H1 (cell line): Measurements from ENCODE around the gene NPTX1. TPM values are rescaled to one million over a fixed set of nuclear protein-coding genes. Genes with fewer than 3 reads are reported as not detected.

Experiments
- CTCF ChIA-PET: fragments of 300-600 bp; sonication (Branson Sonifier 250); formaldehyde crosslinking; loops from one replicate; lab custom pipeline; 2021; ENCODE audit not compliant: partially characterized antibody; lab: Charles Lee
- POLR2A ChIA-PET: fragments of 300-600 bp; sonication (Branson Sonifier 250); formaldehyde crosslinking; loops from one replicate; lab custom pipeline; 2021; ENCODE audit warnings: inconsistent platforms; ENCODE audit not compliant: partially characterized antibody; lab: Charles Lee
- DNase-seq, 2 experiments: peaks; one replicate each; pipeline versions ENCODE4 v3.0.0 to v3.0.0-alpha.2; 2010 to 2022; ENCODE audit warnings: low spot score in 2 of 2, low read depth in 1 of 2, mixed read lengths in 1 of 2
- FAIRE-seq: peaks from 2 replicates; lab custom pipeline; 2011; peaks lifted over from hg19 to GRCh38; lab: Jason Lieb, UNC
- H2AFZ ChIP-seq: 2 replicates; pipeline ENCODE4 v1.8.1; 2012; ENCODE audit warnings: low read length, inconsistent platforms
- H2AK5ac ChIP-seq: 2 replicates; pipeline ENCODE4 v1.6.1; 2013; ENCODE audit warnings: low read depth, low read length
- H2BK120ac ChIP-seq: replicated peaks from 2 replicates; pipeline ENCODE3; 2013; ENCODE audit warnings: low read depth, low read length, inconsistent platforms
- H2BK12ac ChIP-seq: 2 replicates; pipeline ENCODE4 v1.6.1; 2013; ENCODE audit warnings: low read depth, low read length
- H2BK15ac ChIP-seq: 2 replicates; pipeline ENCODE4 v1.6.1; 2013; ENCODE audit warnings: low read length
- H2BK20ac ChIP-seq: 2 replicates; pipeline ENCODE4 v1.6.1; 2013; ENCODE audit warnings: low read length
- H2BK5ac ChIP-seq: 2 replicates; pipeline ENCODE4 v1.6.1; 2013; ENCODE audit warnings: low read depth, low read length
- H3K14ac ChIP-seq: 2 replicates; pipeline ENCODE4 v1.6.1; 2013; ENCODE audit warnings: inconsistent platforms; ENCODE audit not compliant: insufficient read length
- H3K18ac ChIP-seq: 2 replicates; pipeline ENCODE4 v1.6.1; 2013; ENCODE audit warnings: low read length; ENCODE audit errors: extremely low read depth
- H3K23ac ChIP-seq: 2 replicates; pipeline ENCODE4 v1.6.1; 2013; ENCODE audit warnings: inconsistent platforms; ENCODE audit not compliant: insufficient read length
- H3K23me2 ChIP-seq: 2 replicates; pipeline ENCODE4 v1.6.1; 2013; ENCODE audit warnings: low read depth, low read length
- H3K27ac ChIP-seq: 2 replicates; pipeline ENCODE4 v1.6.1; 2011; ENCODE audit warnings: low read depth, low read length, inconsistent platforms
- H3K27me3 ChIP-seq, 4 experiments: replicated peaks in 1 of 4; 1 replicate in 1 of 4; 2 replicates in 3 of 4; pipeline versions ENCODE4 v1.6.1 to v1.8.1; 2011 to 2013; ENCODE audit warnings: low read length in 3 of 4, mild to moderate bottlenecking in 3 of 4, inconsistent platforms in 2 of 4, mixed read lengths in 2 of 4, moderate library complexity in 1 of 4; ENCODE audit not compliant: control insufficient read depth in 3 of 4, insufficient read depth in 3 of 4; ENCODE audit errors: extremely low read depth in 1 of 4
- H3K36me3 ChIP-seq, 4 experiments: 2 replicates each; pipeline versions ENCODE4 v1.6.1 to v1.8.1; 2011 to 2013; ENCODE audit warnings: mild to moderate bottlenecking in 4 of 4, low read length in 3 of 4, moderate library complexity in 2 of 4, control low read depth in 1 of 4, inconsistent platforms in 1 of 4; ENCODE audit not compliant: insufficient read depth in 4 of 4, control insufficient read depth in 2 of 4
- H3K4ac ChIP-seq: replicated peaks from 2 replicates; pipeline ENCODE3; 2013; ENCODE audit warnings: low read length, low read depth, mixed read lengths, inconsistent platforms; ENCODE audit not compliant: insufficient read length
- H3K4me1 ChIP-seq, 4 experiments: replicated peaks in 1 of 4; 1 replicate in 1 of 4; 2 replicates in 3 of 4; pipeline versions ENCODE4 v1.6.1 to v1.8.1; 2011 to 2013; ENCODE audit warnings: low read length in 3 of 4, inconsistent platforms in 2 of 4, mixed read lengths in 1 of 4; ENCODE audit not compliant: insufficient read depth in 4 of 4, control insufficient read depth in 3 of 4
- H3K4me2 ChIP-seq, 2 experiments: 2 replicates each; pipeline versions ENCODE4 v1.6.1 to v1.8.1; 2011 to 2013; ENCODE audit warnings: low read depth in 2 of 2, low read length in 2 of 2, control low read depth in 1 of 2, inconsistent platforms in 1 of 2, mild to moderate bottlenecking in 1 of 2; ENCODE audit not compliant: insufficient read depth in 1 of 2
- H3K4me3 ChIP-seq, 4 experiments: fragments of 200-600, 300-600 bp in 1 of 4; sonication (generic), shearing (Covaris generic), sonication (Bioruptor Twin) in 1 of 4; 2 replicates each; pipeline versions ENCODE4 v1.5.1 to v1.8.1; 2011 to 2016; ENCODE audit warnings: low read length in 4 of 4, low read depth in 3 of 4, control low read depth in 2 of 4, inconsistent platforms in 2 of 4, mild to moderate bottlenecking in 2 of 4, mixed read lengths in 1 of 4, moderate library complexity in 1 of 4; ENCODE audit not compliant: insufficient read depth in 2 of 4; ENCODE audit errors: extremely low read depth in 1 of 4
- H3K56ac ChIP-seq: replicated peaks from 2 replicates; pipeline ENCODE3; 2013; ENCODE audit warnings: low read depth, mild to moderate bottlenecking, mixed read lengths, low read length, inconsistent platforms; ENCODE audit not compliant: insufficient read length
- H3K79me1 ChIP-seq: 2 replicates; pipeline ENCODE4 v1.6.1; 2013; ENCODE audit warnings: low read depth, low read length, control low read depth
- H3K79me2 ChIP-seq, 2 experiments: 2 replicates each; pipeline versions ENCODE4 v1.6.1 to v1.8.1; 2012 to 2013; ENCODE audit warnings: low read length in 2 of 2, mild to moderate bottlenecking in 2 of 2, inconsistent platforms in 1 of 2; ENCODE audit not compliant: insufficient read depth in 2 of 2, control insufficient read depth in 1 of 2
- H3K9ac ChIP-seq, 4 experiments: replicated peaks in 1 of 4; 1 replicate in 1 of 4; 2 replicates in 3 of 4; pipeline versions ENCODE4 v1.6.1 to v1.8.1; 2011 to 2013; ENCODE audit warnings: low read depth in 3 of 4, low read length in 3 of 4, control low read depth in 2 of 4, mild to moderate bottlenecking in 2 of 4, moderate library complexity in 2 of 4, inconsistent platforms in 1 of 4; ENCODE audit errors: extremely low read depth in 1 of 4
- H3K9me3 ChIP-seq, 2 experiments: 2 replicates each; pipeline versions ENCODE4 v1.6.1 to v1.8.1; 2012 to 2013; ENCODE audit warnings: mild to moderate bottlenecking in 2 of 2, moderate library complexity in 2 of 2, control low read depth in 1 of 2, inconsistent platforms in 1 of 2, low read depth in 1 of 2, low read length in 1 of 2, mixed read lengths in 1 of 2; ENCODE audit not compliant: insufficient read depth in 2 of 2
- H4K20me1 ChIP-seq, 2 experiments: replicated peaks in 1 of 2; 2 replicates each; pipeline versions ENCODE3 to v1.8.1; 2011 to 2013; ENCODE audit warnings: inconsistent platforms in 2 of 2, low read length in 2 of 2, mild to moderate bottlenecking in 1 of 2; ENCODE audit not compliant: insufficient read depth in 2 of 2, control insufficient read depth in 1 of 2
- H4K5ac ChIP-seq: 2 replicates; pipeline ENCODE4 v1.6.1; 2013; ENCODE audit warnings: low read length, low read depth, mixed read lengths, inconsistent platforms; ENCODE audit not compliant: insufficient read length
- H4K8ac ChIP-seq: 2 replicates; pipeline ENCODE4 v1.8.0; 2013; ENCODE audit warnings: mild to moderate bottlenecking, moderate library complexity, low read length, inconsistent platforms; ENCODE audit not compliant: insufficient read depth; ENCODE audit errors: extremely low read depth
- H4K91ac ChIP-seq: replicated peaks from 2 replicates; pipeline ENCODE3; 2013; ENCODE audit warnings: low read length, mixed read lengths, inconsistent platforms; ENCODE audit not compliant: insufficient read length
- CHD2 ChIP-seq: IDR thresholded peaks from 2 replicates; pipeline ENCODE4 v1.6.1; 2012; ENCODE audit warnings: low read length, improper control_type of control experiment
- CTBP2 ChIP-seq: IDR thresholded peaks from 2 replicates; pipeline ENCODE4 v1.7.0; 2011; ENCODE audit warnings: borderline replicate concordance, mild to moderate bottlenecking, moderate library complexity, mixed read lengths, low read length; ENCODE audit not compliant: insufficient read depth, insufficient read length
- JUN ChIP-seq: IDR thresholded peaks from 2 replicates; pipeline ENCODE4 v1.6.1; 2011; ENCODE audit warnings: low read depth, mild to moderate bottlenecking, improper control_type of control experiment, low read length
- RAD21 ChIP-seq, 2 experiments: IDR thresholded peaks in 1 of 2; conservative IDR thresholded peaks in 1 of 2; 2 replicates each; pipeline ENCODE4 v1.6.1; 2011; ENCODE audit warnings: low read depth in 2 of 2, low read length in 2 of 2, improper control_type of control experiment in 1 of 2, inconsistent platforms in 1 of 2, mild to moderate bottlenecking in 1 of 2, moderate library complexity in 1 of 2
- WGBS, 2 experiments: shearing (Covaris generic) in 1 of 2; methylation state at CpG; one replicate each; pipeline versions ENCODE4 v1.1.6 to v1.1.7; 2013 to 2015; ENCODE audit warnings: low lambda C conversion rate in 2 of 2, mixed read lengths in 2 of 2, inconsistent platforms in 1 of 2, low coverage in 1 of 2, missing lambda C conversion rate in 1 of 2; ENCODE audit not compliant: insufficient replicate concordance in 2 of 2, insufficient coverage in 1 of 2, insufficient read length in 1 of 2; ENCODE audit errors: extremely low coverage in 1 of 2, missing lambda C conversion rate in 1 of 2; 5-methylcytosine and 5-hydroxymethylcytosine counted together
- polyA plus RNA-seq, 7 experiments: library from polyadenylated mRNA; depleted of rRNA in 3 of 7; stranded (reverse) in 5 of 7; unstranded in 2 of 7; fragments of >200 nt in 5 of 7; fragments of 200-250 nt in 2 of 7; gene quantifications; 1 replicate in 5 of 7; 2 replicates in 1 of 7; 4 replicates in 1 of 7; pipeline versions ENCODE4 v1.2.1 to v1.2.3, GENCODE V29; 2011 to 2013; ENCODE audit warnings: missing spikeins in 2 of 7, mixed read lengths in 2 of 7
- total RNA-seq: library from RNA; stranded (reverse); fragmentation: NEBNext Ultra II Directional; extraction: Animal tissue kit (Norgen Biotek cat#: 25700); gene quantifications from 2 replicates; pipeline ENCODE4 v1.2.1, GENCODE V29; 2021
- TF ChIP-seq, protein P1 (sequence below): IDR thresholded peaks from 2 replicates; pipeline ENCODE4 v1.6.1; 2011; ENCODE audit warnings: low read length, improper control_type of control experiment
- TF ChIP-seq, protein P2 (sequence below): IDR thresholded peaks from 2 replicates; pipeline ENCODE4 v1.6.1; 2012; ENCODE audit warnings: low read length, inconsistent platforms

The NPTX1 gene
- total and polyA plus RNA-seq, 2 of the 8 experiments (the other 6 are each of a cell fraction or from before 2014, with no cell fraction given), result 12.0 to 17.9 TPM

DNA sequence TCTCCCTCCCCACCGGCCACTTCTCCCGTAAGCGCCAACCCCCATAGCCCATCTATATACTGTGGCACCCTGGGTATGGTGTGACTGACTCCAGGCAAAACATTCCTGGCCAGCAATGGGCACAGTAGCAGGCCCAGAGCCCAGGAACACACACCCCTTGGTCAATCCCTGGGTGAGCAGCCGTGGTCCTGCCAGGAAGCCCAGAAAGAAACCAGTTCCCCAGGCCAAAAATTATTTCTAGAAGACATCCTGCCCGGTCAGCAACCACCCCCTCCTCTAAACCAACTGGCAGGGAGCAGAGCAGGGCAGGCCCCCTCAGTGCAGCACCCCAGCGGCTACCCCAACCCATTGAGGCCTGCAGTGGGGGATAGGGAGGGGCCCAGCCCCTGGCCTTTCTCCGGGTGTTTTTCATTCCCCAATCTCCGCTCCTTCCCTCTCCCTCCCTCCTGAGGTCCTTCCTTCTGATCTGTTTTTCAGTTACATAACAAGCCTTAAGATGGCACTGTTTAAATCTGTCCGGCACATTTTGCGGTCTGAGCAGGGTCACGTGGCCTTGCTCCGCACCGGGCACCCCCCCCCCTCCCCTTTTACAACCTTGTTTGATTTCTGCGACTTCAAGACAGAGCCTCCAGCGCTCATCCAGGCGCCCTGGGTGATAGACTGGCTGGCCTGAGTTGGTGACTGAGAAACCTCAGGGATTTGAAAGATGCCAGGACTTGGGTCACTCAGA, 2.0 kb downstream of the NPTX1 start:
- H2BK5ac ChIP-seq, result no peak overlapping the region
- H4K20me1 ChIP-seq, result peaks cover 3 to 22% of the 10 kb centered on the region in 2 experiments
- H3K27ac ChIP-seq, result no peak overlapping the region
- no peak overlapping the region for H4K5ac ChIP-seq
- H3K23me2 ChIP-seq, result peaks cover 15% of the 10 kb centered on the region; the same call in 1 of the 2 replicates
- FAIRE-seq, result no peak
- no peak overlapping the region for H3K14ac ChIP-seq
- peaks cover 64 to 86% (median 80%) of the 10 kb centered on the region in 4 experiments for H3K27me3 ChIP-seq
- no peak overlapping the region for H4K91ac ChIP-seq
- H3K23ac ChIP-seq, result no peak overlapping the region
- H3K4me3 ChIP-seq, result peak overlapping the region in 1 of 4 experiments; percentile 60; a peak in 4 of 8 replicates
- no peak overlapping the region for H2AK5ac ChIP-seq
- peaks cover 0 to 7% (median 0%) of the 10 kb centered on the region in 4 experiments; a peak in 1 of 8 replicates for H3K36me3 ChIP-seq
- DNase-seq, result no peak
- peak overlapping the region; percentile 80 to 91 for H3K4me2 ChIP-seq
- H2BK15ac ChIP-seq, result no peak overlapping the region
- POLR2A ChIA-PET, result interaction anchor here (1.7 to 2.8 kb wide), 3 partner anchors 10 to 21 kb away, joined by 8 to 18 read pairs (median 12); no protein-coding TSS in a partner anchor
- H3K79me1 ChIP-seq, result no peaks in the 10 kb centered on the region
- WGBS, 2 experiments, result 21% methylated on average over 16 of the region's 16 CpGs; no CpG with 5 or more reads in 1 of the 2 experiments
- H3K56ac ChIP-seq, result no peak overlapping the region
- no peak overlapping the region for H3K9ac ChIP-seq
- no peak overlapping the region; the same call in 1 of the 2 replicates for H3K18ac ChIP-seq
- no peak overlapping the region for H2BK120ac ChIP-seq
- peaks cover 0 to 26% (median 11%) of the 10 kb centered on the region in 4 experiments; a peak in 5 of 7 replicates for H3K4me1 ChIP-seq
- no peak overlapping the region for H4K8ac ChIP-seq
- CTCF ChIA-PET, result interaction anchor here (0.6 to 4.5 kb wide), 11 partner anchors 10 to 424 kb away, joined by 3 to 22 read pairs (median 4); no protein-coding TSS in a partner anchor
- no peak overlapping the region for H2AFZ ChIP-seq
- no peaks in the 10 kb centered on the region for H3K79me2 ChIP-seq
- no peaks in the 10 kb centered on the region for H3K9me3 ChIP-seq
- no peak overlapping the region for H3K4ac ChIP-seq
- 0 out of 2 replicates have a peak overlapping the region, but pooled peaks have one; percentile 27 for H2BK12ac ChIP-seq
- no peak overlapping the region for H2BK20ac ChIP-seq
- no peak for TF ChIP-seq CHD2
- peak; percentile 38 for TF ChIP-seq CTBP2
- TF ChIP-seq, protein P1, sequence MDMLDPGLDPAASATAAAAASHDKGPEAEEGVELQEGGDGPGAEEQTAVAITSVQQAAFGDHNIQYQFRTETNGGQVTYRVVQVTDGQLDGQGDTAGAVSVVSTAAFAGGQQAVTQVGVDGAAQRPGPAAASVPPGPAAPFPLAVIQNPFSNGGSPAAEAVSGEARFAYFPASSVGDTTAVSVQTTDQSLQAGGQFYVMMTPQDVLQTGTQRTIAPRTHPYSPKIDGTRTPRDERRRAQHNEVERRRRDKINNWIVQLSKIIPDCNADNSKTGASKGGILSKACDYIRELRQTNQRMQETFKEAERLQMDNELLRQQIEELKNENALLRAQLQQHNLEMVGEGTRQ, result peak; percentile 69; the same call in 1 of the 2 replicates
- TF ChIP-seq JUN, result no peak
- 0 out of 4 replicates have a peak, but pooled peaks of 1 of the 2 experiments have one; percentile 12 for TF ChIP-seq RAD21 (IDR thresholded peaks at IDR 0.05 in 1 of 2, conservative IDR thresholded peaks at IDR 0.05 in 1 of 2; ENCODE audit: low read depth in 2 of 2, low read length in 2 of 2)
- TF ChIP-seq, protein P2, sequence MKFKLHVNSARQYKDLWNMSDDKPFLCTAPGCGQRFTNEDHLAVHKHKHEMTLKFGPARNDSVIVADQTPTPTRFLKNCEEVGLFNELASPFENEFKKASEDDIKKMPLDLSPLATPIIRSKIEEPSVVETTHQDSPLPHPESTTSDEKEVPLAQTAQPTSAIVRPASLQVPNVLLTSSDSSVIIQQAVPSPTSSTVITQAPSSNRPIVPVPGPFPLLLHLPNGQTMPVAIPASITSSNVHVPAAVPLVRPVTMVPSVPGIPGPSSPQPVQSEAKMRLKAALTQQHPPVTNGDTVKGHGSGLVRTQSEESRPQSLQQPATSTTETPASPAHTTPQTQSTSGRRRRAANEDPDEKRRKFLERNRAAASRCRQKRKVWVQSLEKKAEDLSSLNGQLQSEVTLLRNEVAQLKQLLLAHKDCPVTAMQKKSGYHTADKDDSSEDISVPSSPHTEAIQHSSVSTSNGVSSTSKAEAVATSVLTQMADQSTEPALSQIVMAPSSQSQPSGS, result no peak
